ENCODE data around the gene OR10G7.

Gene OR10G7

GRCh38 chr11:124041254-124041653 lies at the start of gene OR10G7:
OR10G7 (minus strand) TSS chr11:124041325; CDS start chr11:124039001, 2,324 bp downstream.
- DNase-seq (ENCODE audit: low read depth), result no peak

GRCh38 chr11:124085997-124086846 lies 45.1 kb upstream of the OR10G7 start:
- DNase-seq (ENCODE audit: low read depth), result no peak

DNA sequence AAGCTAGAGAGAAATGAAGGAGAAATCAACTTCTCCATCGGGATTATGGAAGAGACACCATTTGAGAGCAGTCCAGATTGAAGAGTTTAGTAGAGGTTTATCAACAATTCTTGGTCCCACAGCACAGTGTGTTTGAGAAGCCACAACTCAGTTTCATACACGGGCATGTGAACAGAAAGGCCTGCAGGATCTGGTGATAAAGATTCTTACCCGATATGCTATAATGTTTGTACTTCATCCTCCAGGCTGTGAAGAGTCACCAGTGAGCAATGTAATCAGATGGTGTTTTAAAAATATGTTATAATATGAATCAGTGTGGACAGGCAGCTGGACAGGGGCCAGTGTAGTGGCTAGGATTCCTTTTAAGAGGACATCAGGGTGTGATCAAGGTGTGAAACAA lies 44.5 kb upstream of the OR10G7 start:
- no peak for DNase-seq (ENCODE audit: low read depth)

DNA sequence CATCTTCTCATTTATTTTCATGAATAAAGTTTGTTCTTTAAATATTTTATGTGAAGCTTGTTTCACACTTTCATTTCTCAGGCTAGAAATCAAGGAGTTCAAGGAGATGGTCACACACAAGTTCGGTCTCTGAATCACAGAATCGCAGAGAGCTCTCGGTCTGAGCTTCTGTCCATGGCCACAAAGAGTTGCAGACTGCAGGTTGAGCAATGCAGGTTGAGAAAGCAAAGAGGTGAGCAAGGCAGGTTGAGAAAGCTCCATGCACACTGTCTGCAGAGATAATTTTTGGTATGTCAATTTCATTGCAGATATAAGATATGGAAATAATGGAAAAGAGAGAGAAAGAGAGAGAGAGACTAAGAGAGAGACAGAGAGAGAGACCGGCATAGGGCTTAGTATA lies 41.2 kb upstream of the OR10G7 start:
- DNase-seq (ENCODE audit: low read depth), result no peak

- no peak for DNase-seq (ENCODE audit: low read depth)
Observed at GRCh38 chr11:124081483-124081882, 40.4 kb upstream of the OR10G7 start.

DNA sequence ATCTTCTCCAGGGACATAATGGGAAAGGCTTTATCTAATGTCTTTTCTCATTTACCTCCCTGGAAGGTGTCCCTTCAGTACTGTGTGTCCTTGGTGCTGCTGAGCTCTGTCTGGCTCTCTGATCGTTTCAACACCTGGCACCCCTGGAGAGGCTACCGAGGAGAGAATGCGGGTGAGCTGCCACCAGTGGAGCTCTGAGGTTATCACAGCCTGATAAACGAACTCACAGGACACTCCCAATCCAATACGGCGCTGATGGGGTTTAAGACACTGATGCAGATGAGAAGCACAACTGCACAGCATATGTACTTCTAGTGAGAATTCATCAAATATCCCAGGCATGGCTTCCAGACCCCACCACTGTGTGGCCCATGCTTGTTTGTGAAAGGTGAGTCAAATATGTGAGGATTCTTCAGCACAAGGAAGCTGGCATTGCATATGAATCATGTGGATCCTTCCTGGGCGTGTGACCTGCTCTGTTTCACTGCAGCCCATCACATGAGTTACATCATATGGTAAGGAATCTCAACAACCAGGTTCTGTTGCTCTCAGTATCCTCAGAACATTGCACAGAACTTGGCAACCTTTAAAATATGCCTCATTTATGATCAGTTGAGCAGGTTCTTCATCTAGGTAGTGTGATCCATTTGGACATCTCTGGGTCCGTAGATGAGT lies 39.3 kb upstream of the OR10G7 start:
- no peak for DNase-seq (ENCODE audit: low read depth)

DNA sequence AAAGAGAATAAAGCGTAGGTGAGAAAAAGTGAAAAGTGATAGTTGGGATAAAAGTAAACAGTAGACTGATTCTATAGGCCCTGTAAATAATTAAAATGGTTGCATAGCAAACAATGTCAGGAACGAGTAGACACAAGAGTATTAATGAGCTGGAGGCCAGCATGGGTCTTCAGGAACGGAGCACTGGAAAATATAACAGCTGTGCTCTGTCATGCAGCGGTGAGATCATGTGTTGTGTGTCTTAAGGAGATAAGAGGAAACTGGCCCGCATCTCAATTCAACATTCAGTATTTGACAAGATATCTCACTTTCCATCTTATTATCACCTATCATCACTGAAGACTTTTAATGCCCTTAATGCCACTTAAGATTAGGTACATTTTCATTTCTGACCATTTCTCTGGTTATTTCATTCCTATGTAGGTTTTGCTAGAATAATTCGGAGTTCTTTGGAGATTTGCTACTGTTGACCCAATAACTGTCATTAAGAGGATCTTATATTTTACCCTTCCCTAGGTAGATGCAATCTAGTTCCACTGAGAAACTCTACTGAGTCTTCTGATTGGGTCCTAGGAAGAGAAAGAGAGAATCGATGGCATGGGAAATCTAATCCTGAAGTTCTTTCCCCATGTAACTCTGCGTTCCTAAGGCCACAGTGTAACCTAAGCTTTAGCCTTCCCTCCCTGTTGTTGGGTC lies 38.7 kb upstream of the OR10G7 start:
- DNase-seq (ENCODE audit: low read depth), result no peak

- DNase-seq (ENCODE audit: low read depth), result no peak
Observed at GRCh38 chr11:124078591-124078990, 37.5 kb upstream of the OR10G7 start.

GRCh38 chr11:124077266-124077665 lies 36.1 kb upstream of the OR10G7 start:
- no peak for DNase-seq (ENCODE audit: low read depth)

- DNase-seq (ENCODE audit: low read depth), result no peak
Observed at GRCh38 chr11:124075841-124076651, 34.9 kb upstream of the OR10G7 start.

GRCh38 chr11:124075492-124075840 lies 34.3 kb upstream of the OR10G7 start:
- no peak for DNase-seq (ENCODE audit: low read depth)

DNA sequence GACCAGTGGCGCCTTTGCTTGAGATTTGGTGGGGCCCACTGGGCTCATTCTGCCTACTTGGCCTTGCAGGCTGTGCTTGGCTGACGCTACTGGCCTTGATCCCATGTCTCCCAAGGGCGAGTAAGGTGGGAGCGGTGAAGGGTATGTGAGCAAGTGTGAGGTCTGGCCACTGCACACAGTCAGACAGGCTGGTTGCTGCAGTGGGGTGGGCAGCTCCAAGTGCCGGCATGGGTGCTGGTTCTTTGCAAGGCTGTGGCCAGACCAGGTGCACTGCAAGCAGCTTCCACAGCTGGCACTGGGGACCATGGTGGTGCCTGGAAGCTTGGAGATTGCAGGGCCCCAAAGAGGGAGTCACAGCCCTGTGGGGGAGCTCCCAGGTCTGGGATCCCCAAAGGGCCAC lies 33.4 kb upstream of the OR10G7 start:
- no peak for DNase-seq (ENCODE audit: low read depth)

GRCh38 chr11:124072147-124072546 lies 31.0 kb upstream of the OR10G7 start:
- DNase-seq (ENCODE audit: low read depth), result no peak

DNA sequence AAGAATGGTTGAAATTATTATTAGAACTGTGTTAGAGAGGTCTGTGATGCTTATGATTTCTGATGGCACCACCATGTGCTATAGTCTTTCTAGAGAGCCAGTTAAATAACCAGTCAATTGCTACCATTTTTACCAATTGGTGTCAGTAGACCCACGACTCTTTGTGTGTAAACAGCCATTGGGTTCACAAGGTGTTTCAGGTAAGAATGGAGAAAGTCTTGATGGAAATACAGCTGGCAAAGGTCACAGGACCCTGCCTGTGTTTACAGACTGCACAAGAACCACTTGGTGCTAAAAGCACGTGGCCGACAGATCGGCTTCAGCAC lies 30.5 kb upstream of the OR10G7 start:
- no peak for DNase-seq (ENCODE audit: low read depth)

- DNase-seq (ENCODE audit: low read depth), result no peak
Observed at GRCh38 chr11:124070915-124071622, 29.9 kb upstream of the OR10G7 start.

- no peak for DNase-seq (ENCODE audit: low read depth)
Observed at GRCh38 chr11:124069429-124070401, 28.6 kb upstream of the OR10G7 start.

- no peak for DNase-seq (ENCODE audit: low read depth)
Observed at GRCh38 chr11:124068601-124069110, 27.5 kb upstream of the OR10G7 start.

GRCh38 chr11:124052966-124053365 lies 11.8 kb upstream of the OR10G7 start:
- DNase-seq (ENCODE audit: low read depth), result no peak

GRCh38 chr11:124050748-124051147 lies 9.6 kb upstream of the OR10G7 start:
- DNase-seq (ENCODE audit: low read depth), result no peak

DNA sequence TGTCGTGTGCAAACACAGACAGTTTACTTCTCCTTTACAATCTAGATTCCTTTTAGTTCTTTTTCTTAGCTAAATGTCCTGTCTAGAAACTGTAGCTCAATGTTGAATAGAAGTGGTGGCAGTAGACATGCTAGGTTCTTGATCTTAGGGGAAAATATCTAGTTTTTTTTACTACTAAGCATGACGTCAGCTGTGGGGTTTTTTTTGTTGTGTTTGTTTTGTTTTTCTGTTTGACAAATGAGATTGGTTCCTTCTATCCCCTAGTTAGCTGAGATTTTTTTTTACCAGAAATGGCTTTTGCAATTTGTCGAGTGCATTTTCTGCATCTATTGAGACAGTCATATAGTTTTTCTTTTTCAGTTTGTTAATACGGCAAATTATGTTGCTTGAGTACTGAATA lies 2.3 kb upstream of the OR10G7 start:
- DNase-seq (ENCODE audit: low read depth), result no peak
